ENCODE data around the gene APMAP. TPM values are rescaled to one million over a fixed set of nuclear protein-coding genes. Genes with fewer than 3 reads are reported as not detected.

APMAP gene
- total RNA-seq (2014; rRNA removed; shearing (Covaris generic)): 110 and 115 TPM in 2 replicates

DNA sequence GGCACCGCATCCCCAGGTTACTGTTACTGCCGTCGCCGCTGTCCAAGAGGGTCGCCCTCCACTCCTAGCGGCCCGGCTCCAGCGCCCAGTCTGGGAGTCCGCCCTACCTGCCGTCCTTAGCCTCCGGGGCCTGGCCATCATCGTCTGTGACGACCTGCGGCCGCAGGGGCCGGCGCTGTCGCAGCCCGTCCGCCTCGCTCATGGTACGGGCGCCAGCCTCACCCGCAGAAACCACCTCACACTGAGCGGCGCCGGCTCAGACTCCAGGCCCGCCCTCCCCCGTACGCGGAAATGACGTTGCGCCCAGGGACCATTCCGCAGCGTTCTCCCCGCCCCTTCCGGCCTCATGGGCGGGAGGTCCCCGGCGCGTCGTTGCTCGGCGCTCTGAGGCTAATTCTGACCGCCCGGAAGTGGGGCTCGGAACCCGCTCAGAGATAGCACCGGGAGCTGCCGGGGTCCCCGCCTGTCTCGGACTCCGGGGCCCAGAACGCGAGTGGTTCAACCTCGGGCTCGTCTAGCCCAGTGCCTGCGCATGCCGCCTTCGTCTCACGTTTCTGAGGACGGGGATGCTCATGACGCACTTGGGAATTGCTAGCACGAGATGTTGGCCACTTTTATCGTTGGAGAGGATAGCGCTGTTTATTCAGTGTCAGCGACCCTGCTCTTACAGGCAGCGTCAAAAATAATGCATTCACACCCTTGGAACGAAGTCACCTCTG lies at the start of gene APMAP:
TSS of gene APMAP (minus strand) at position 265 of the 719 bp plus-strand sequence. CDS start at position 202, 63 bp downstream.
- peak; percentile 90 for DNase-seq (ENCODE audit: low spot score)

DNA sequence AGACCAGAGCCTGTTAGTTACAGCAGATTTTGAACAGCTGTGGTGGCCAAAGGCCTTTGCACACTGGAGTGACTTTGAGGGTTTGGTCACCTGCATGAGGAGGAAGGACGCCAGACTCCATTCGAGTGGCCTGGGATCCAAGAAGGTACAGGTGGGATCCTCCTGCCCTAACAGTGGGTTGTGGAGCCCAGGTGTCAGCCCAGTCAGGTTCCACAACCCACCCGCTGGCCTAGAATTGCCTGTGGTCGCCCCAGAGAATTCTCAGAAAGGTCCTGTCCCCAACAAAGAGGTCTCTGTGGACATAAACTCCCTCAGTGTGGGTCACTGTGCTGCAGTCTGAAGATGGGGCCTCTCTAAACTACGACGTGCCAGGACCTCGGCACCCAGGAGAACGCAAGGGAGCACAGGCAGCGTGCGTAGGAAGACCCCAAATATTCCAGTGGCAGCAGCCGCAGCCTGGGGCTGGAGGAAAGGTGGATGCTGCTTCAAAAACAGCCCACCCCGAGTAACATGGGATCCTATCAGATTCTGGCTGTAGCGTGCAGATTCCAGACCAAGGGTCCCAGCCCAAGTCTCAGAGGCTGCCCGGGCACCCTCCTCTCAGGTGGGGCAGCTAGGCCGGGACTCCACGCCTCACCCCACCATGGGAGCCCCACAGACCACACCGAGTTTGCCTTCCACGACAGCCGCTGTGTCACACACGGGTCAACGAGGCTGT lies 49.4 kb upstream of the APMAP start:
- no peak for DNase-seq (ENCODE audit: low spot score)

DNA sequence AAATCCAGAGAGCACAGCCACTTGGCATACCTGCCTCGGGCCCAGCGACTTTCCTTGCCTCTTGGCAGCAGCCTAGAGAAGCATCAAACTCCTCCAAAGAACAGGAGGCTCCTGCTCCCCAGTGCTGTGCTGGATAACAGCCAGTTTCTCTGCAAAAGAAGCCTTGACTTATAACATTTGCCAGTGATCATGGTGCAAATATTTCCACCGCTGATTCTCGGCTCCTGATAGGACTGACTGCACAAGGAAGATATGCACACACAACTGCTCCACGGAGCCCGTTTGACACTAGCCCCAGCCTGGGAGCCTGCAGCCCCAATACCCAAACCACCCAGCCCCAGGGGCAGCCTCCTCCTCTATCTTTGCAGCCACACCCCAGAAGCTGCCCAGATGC lies 47.9 kb upstream of the APMAP start:
- DNase-seq (ENCODE audit: low spot score): peak; percentile 31

DNA sequence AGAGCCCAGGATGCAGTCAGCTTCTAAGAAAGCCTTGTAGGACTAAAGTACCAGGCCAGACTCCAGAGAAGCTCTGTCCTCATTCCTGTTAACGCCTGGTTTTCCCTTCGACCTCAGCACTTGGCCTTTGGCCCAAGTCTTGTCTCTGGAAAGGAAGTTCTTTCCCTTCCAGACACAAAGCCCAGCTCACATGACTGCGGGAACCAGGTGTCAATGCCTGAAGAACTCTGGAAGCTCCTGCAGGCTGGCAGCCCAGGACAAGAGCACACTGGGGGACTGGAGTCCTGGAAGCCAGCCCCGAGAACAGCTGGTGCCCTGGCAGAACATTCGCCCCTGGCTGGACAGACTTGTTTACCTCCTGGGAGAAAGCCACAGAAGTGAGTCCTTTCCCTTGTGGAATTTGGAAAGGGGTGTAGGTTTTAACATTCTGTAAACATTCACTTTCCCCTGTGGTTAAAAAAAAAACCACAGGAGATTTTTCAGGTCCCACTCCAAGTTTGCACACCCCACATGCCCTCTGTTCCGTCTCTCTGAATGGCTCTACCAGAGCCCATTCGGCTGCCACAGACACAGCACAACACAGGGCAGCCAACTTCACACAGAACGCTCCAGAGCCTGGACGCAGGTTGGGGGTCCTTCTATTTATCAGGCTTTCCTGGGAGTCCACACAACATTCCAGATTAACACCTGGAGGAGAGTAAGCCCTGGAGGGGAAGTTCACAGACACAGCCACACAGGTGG lies 47.3 kb upstream of the APMAP start:
- DNase-seq (ENCODE audit: low spot score): peak; percentile 84

DNA sequence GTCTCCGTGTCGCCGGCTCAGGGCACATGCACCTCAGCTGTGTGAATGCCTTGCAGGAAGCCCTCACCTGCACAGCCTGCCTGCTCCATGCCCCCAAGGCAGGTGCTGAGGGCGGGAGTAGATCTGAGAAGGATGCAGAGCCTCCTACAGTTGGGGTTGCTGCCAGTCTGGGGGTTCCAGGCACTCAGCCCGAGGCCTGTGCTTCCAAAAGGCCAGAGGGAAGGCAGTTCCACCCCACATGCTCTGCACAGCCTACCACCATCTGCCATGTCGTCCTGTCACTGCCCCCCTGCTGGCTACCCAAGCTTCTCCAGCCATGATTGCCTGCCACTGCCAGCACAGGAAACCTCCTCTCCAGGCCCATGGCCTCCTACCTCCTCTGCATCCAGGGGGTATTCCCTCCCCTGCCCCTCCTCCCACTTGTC lies 46.1 kb upstream of the APMAP start:
- DNase-seq (ENCODE audit: low spot score): no peak

- no peak for DNase-seq (ENCODE audit: low spot score)
These were observed 45.5 kb upstream of the APMAP start for GRCh38 chr20:25038103-25038410.

DNA sequence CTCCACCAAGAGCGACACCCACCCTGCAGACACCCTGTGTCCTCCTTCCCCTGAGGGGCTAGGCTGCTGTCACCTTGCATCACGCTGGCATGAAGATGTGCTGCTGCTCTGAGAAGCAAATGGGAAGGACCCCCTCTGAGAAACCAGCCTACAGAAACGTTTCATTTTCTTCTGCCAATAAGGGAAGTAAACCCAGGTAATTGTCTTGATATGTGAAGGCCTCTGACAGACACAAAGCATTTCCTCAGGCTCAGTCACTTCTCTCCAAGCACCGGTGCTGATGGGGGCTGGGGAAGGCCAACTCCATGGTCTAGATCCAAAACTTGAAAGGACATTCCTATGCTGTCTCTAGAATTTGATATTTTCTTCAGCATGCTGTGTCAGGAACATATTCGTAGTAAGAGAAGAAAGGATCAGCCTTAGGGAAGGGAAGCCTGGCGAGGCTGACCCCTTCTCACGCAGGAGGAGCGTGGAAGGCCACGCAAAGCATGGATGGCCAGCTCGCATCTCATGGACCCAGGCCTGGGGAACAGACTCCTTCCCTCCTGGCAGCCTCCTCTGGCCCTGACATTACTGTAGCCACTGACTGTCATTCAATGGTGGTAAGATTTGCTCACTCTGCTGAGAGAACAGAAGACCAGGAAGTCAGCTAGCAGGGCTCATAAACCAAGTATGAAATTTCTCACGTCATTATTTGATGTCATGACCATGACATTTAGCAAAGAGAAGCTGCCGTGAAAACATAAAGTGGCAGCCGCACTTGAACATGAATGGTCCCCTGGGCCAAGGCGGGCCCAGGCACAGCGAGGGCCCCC lies 44.9 kb upstream of the APMAP start:
- DNase-seq (ENCODE audit: low spot score): no peak

- no peak for DNase-seq (ENCODE audit: low spot score)
These were observed 43.9 kb upstream of the APMAP start for GRCh38 chr20:25036331-25036936.

GRCh38 chr20:25035921-25036320 lies 43.4 kb upstream of the APMAP start:
- DNase-seq (ENCODE audit: low spot score): no peak

DNA sequence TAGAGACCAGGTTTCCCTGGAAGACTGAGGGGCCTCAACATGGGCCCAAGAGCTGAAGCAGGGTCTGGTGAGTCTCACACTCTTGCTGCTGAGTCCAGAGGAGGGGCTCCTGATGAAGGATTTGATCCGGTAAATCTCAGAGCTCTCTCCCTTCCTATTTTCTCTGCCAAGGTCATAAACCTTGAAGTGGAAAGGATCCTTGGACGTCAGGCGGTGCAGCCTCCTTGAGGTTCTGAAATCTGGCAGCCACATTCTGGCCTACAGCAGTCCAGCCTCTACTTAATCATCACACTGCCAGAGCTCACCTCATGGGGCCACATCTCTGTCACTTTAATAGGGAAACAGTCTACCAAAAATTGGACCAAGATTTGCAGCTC lies 41.4 kb upstream of the APMAP start:
- DNase-seq (ENCODE audit: low spot score): no peak

- DNase-seq (ENCODE audit: low spot score): no peak
These were observed 40.8 kb upstream of the APMAP start for GRCh38 chr20:25033265-25033923.

GRCh38 chr20:25032478-25033264 lies 40.1 kb upstream of the APMAP start:
- DNase-seq (ENCODE audit: low spot score): no peak

- no peak for DNase-seq (ENCODE audit: low spot score)
These were observed 39.5 kb upstream of the APMAP start for GRCh38 chr20:25032065-25032477.

DNA sequence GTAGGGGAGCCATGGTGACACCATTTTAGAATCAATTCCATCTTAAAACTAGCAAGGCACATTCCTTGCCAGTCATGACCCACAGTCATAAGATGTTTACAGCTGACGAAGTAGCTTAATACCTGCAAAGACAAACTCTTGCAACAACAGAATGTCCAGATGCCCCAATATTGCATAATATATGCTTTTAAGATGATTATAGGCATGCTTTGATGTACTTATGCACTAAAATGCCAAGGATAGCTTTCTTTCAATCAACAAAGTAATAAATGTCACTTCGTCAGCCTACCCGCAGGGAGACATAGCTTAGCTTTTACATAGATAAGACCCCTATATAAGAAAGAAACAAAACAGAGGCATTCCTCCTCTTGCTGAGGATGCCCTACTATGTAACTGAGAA lies 38.7 kb upstream of the APMAP start:
- no peak for DNase-seq (ENCODE audit: low spot score)

GRCh38 chr20:25030649-25031207 lies 38.2 kb upstream of the APMAP start:
- DNase-seq (ENCODE audit: low spot score): no peak

DNA sequence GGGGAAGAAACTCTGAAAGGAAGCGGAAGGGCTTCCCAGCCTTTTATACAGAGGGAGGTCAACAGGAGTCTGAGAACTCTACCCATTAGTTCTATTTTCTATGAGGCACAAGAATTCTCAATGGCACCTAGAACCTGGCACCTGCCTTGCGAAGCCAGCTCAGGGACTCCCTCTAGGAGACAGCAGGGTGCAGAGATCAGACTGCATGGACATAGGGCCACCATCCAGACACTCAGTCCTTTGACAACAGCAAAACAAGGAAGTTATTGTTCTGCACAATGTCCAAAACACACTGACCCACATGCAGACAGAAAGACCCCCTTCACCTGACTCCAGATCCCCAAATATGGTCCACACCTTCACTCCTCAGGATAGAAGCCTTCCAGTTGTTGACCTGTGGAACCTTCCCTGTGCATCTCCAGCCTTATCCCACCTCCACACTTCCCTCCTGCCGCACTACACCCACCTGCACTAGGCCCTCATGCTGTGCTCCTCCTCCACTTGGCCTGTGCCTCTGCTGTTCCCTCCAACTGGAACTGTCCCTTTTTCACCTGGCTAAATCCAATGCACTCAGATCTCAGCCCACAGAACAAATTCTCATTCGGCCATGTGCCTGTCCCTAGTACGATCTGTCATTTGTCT lies 37.6 kb upstream of the APMAP start:
- DNase-seq (ENCODE audit: low spot score): no peak

DNA sequence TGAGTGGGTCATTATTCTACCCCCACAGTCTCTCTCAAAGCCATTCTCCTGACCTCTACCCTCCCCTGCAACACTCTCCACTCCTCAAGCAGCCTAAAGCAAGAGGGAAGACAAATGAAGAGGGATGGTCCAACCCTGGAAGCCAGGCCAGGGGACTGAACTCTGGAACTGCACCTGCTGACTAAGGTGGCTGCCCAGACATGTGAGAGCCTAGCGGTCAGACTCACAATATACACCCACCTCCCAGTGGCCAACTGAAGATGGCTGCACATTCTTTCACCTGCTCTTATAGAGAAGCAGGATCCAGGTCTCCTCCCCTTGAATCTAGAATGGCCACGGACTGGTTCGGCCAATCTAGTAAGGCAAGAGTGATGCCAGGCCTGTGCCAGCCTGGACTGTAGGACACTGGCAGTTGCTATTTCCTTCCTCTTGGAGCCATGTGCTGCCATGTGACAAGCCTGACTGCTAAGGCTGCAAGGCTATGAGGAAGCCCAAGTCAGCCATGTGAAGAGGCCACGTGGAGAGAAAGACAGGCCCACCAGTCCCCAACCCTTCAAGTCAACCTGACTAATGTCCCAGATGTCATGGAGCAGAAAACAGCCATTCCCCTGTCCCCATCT lies 33.5 kb upstream of the APMAP start:
- DNase-seq (ENCODE audit: low spot score): no peak

- DNase-seq (ENCODE audit: low spot score): no peak
These were observed 32.7 kb upstream of the APMAP start for GRCh38 chr20:25025091-25025861.
